Type B pancreatic cell (in vitro differentiated cells): ENCODE measurements around the gene APPL2. TPM values are rescaled to one million over a fixed set of nuclear protein-coding genes. Genes with fewer than 3 reads are reported as not detected.

Source experiments
- DNase-seq: peaks from one replicate; pipeline ENCODE4 v3.0.0; 2021; ENCODE audit warnings: mixed read lengths; ENCODE audit not compliant: unreplicated experiment; ENCODE audit errors: extremely low spot score
- H3K27ac Mint-ChIP-seq: 2 replicates; pipeline ENCODE4 v1.8.0; 2021; ENCODE audit warnings: mild to moderate bottlenecking, mixed read lengths
- H3K27me3 Mint-ChIP-seq: 2 replicates; pipeline ENCODE4 v1.8.0; 2021; ENCODE audit warnings: mixed read lengths
- H3K36me3 Mint-ChIP-seq: 2 replicates; pipeline ENCODE4 v1.8.0; 2021; ENCODE audit warnings: mixed read lengths
- H3K4me1 Mint-ChIP-seq: one replicate; pipeline ENCODE4 v1.8.0; 2021; ENCODE audit warnings: mixed read lengths; ENCODE audit not compliant: unreplicated experiment
- H3K4me3 Mint-ChIP-seq: 2 replicates; pipeline ENCODE4 v1.8.0; 2021; ENCODE audit warnings: mild to moderate bottlenecking, mixed read lengths
- H3K9me3 Mint-ChIP-seq: 2 replicates; pipeline ENCODE4 v1.8.0; 2021; ENCODE audit warnings: mixed read lengths
- CTCF ChIP-seq: fragments of 200-600 bp; sonication (generic); conservative IDR thresholded peaks from 2 replicates; pipeline ENCODE4 v1.5.0; 2021; ENCODE audit warnings: antibody characterized with exemption, mild to moderate bottlenecking
- total RNA-seq: library from RNA; stranded (reverse); gene quantifications from 2 replicates; pipeline ENCODE4 v1.2.1, GENCODE V29; 2021; ENCODE audit warnings: low replicate concordance

The APPL2 gene
- total RNA-seq, 1 donor from 2014 or later = 46.1 TPM

DNA sequence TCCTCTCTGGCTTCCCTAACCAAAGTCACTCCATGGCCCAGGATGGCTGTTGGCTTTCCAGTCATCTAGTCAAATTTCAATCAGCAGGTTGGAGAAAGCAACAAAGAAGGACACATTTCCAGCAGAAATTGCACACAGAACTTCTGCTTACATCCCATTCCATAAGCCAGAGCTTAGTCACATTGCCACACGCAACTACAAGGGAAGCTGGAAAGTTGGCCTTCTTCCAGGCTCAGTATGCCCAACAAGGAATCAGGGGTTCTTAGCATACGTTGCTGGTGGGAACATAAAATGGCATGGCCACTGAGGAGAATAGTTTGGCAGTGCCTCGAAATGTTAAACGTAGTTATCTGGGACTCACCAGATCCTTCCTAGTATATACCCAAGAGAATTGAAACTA is 9.3 kb upstream of the APPL2 start:
- DNase-seq = no peak
- TF ChIP-seq CTCF = no peak
- H3K36me3 Mint-ChIP-seq = no peaks in the 10 kb centered on the region
- no peak overlapping the region for H3K27ac Mint-ChIP-seq
- H3K4me1 Mint-ChIP-seq = no peaks in the 10 kb centered on the region
- peaks cover 2% of the 10 kb centered on the region for H3K27me3 Mint-ChIP-seq
- H3K9me3 Mint-ChIP-seq = peaks cover 6% of the 10 kb centered on the region
- no peak overlapping the region for H3K4me3 Mint-ChIP-seq

GRCh38 chr12:105240228-105240627 is 4.3 kb upstream of the APPL2 start:
- no peak for DNase-seq
- no peak for TF ChIP-seq CTCF
- peaks cover 2% of the 10 kb centered on the region for H3K9me3 Mint-ChIP-seq
- peaks cover 6% of the 10 kb centered on the region for H3K27me3 Mint-ChIP-seq
- H3K27ac Mint-ChIP-seq = no peak overlapping the region
- H3K36me3 Mint-ChIP-seq = no peaks in the 10 kb centered on the region
- H3K4me1 Mint-ChIP-seq = peaks cover 5% of the 10 kb centered on the region
- no peak overlapping the region for H3K4me3 Mint-ChIP-seq

DNA sequence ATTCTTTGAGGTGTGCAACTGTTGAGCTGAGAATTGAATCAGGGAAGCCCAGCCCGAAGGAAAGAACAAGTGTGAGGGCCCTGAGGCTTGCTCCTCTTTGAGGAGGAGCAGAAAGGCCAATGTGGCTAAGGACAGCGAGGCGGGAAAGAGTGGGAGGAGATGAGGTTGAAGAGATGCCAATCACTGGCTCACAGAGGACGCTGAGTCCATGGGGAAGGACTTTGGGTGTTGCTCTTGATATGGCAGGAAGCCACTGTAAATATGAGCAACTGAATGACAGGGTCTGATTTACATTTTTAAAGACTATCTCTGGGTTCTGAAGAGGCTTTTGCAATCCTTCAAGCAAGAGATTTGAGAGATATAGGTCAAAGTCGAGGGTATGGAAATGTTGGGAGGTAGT is 3.3 kb upstream of the APPL2 start:
- peaks cover 6% of the 10 kb centered on the region for H3K27me3 Mint-ChIP-seq
- no peaks in the 10 kb centered on the region for H3K9me3 Mint-ChIP-seq
- H3K36me3 Mint-ChIP-seq = no peaks in the 10 kb centered on the region
- peaks cover 15% of the 10 kb centered on the region for H3K4me1 Mint-ChIP-seq
- no peak overlapping the region for H3K27ac Mint-ChIP-seq
- H3K4me3 Mint-ChIP-seq = no peak overlapping the region
- no peak for TF ChIP-seq CTCF
- DNase-seq = no peak

- TF ChIP-seq CTCF = no peak
- no peak overlapping the region for H3K4me3 Mint-ChIP-seq
- no peaks in the 10 kb centered on the region for H3K36me3 Mint-ChIP-seq
- H3K27ac Mint-ChIP-seq = no peak overlapping the region
- peaks cover 6% of the 10 kb centered on the region for H3K27me3 Mint-ChIP-seq
- DNase-seq = no peak
- H3K9me3 Mint-ChIP-seq = no peaks in the 10 kb centered on the region
- peaks cover 28% of the 10 kb centered on the region for H3K4me1 Mint-ChIP-seq
Observed at GRCh38 chr12:105237666-105238065, 1.7 kb upstream of the APPL2 start.

GRCh38 chr12:105235281-105235731 is 668 bp downstream of the APPL2 start:
- no peak for TF ChIP-seq CTCF
- H3K36me3 Mint-ChIP-seq = no peaks in the 10 kb centered on the region
- no peaks in the 10 kb centered on the region for H3K9me3 Mint-ChIP-seq
- DNase-seq = no peak
- H3K4me3 Mint-ChIP-seq = peak overlapping the region; percentile 92
- peaks cover 39% of the 10 kb centered on the region for H3K4me1 Mint-ChIP-seq
- peak overlapping the region; percentile 90 for H3K27ac Mint-ChIP-seq
- peaks cover 3% of the 10 kb centered on the region for H3K27me3 Mint-ChIP-seq

GRCh38 chr12:105234197-105234596 is 1.8 kb downstream of the APPL2 start:
- TF ChIP-seq CTCF = no peak
- Mint-ChIP-seq H3K4me1 (peaks cover 39% of the 10 kb centered on the region), H3K36me3 (no peaks in the 10 kb centered on the region), H3K27me3 (peaks cover 3% of the 10 kb centered on the region), H3K9me3 (no peaks in the 10 kb centered on the region), H3K27ac (no peak overlapping the region), H3K4me3 (peak overlapping the region; percentile 92)
- DNase-seq = no peak
